SK-N-MC (cell line): ENCODE measurements around the gene BICD1.

Source experiments
- EZH2 ChIP-seq: fragments of 200-600 bp; sonication (generic); IDR thresholded peaks from one replicate; pipeline ENCODE4 v1.6.1; 2017; ENCODE audit warnings: antibody characterized with exemption
- POLR2AphosphoS5 ChIP-seq: IDR thresholded peaks from 2 replicates; pipeline ENCODE4 v1.6.1; 2012; ENCODE audit warnings: mild to moderate bottlenecking, low read depth, low read length, borderline replicate concordance

- TF ChIP-seq POLR2AphosphoS5 (no peak), EZH2 (no peak)
Observed at GRCh38 chr12:32131666-32132065, 25.0 kb downstream of the BICD1 start.
